Keratinocyte (primary cell): ENCODE measurements around the gene PCNX1. TPM values are rescaled to one million over a fixed set of nuclear protein-coding genes. Genes with fewer than 3 reads are reported as not detected.

Experiments
- DNase-seq: peaks from one replicate; pipeline ENCODE4 v3.0.0-alpha.2; 2011; ENCODE audit warnings: low read depth, missing footprints, low spot score
- FAIRE-seq: peaks from 2 replicates; lab custom pipeline; 2011; peaks lifted over from hg19 to GRCh38; lab: Jason Lieb, UNC
- H2AFZ ChIP-seq: 2 replicates; pipeline ENCODE4 v1.6.0; 2012; ENCODE audit warnings: low read length, control low read depth, inconsistent platforms; ENCODE audit not compliant: control insufficient read depth
- H3K27ac ChIP-seq: 2 replicates; pipeline ENCODE4 v1.5.1; 2011; ENCODE audit warnings: low read length; ENCODE audit not compliant: control insufficient read depth, insufficient read depth
- H3K27me3 ChIP-seq: 3 replicates; pipeline ENCODE4 v1.6.0; 2011; ENCODE audit warnings: low read length; ENCODE audit not compliant: control insufficient read depth, insufficient read depth; ENCODE audit errors: extremely low read depth
- H3K36me3 ChIP-seq, 2 experiments: 2 replicates in 1 of 2; 3 replicates in 1 of 2; pipeline ENCODE4 v1.5.1; 2011; ENCODE audit warnings: low read length in 2 of 2, mild to moderate bottlenecking in 1 of 2; ENCODE audit not compliant: control insufficient read depth in 2 of 2, insufficient read depth in 2 of 2; ENCODE audit errors: extremely low read depth in 1 of 2
- H3K4me1 ChIP-seq: 3 replicates; pipeline ENCODE4 v1.5.1; 2011; ENCODE audit warnings: low read length; ENCODE audit not compliant: control insufficient read depth, insufficient read depth; ENCODE audit errors: extremely low read depth
- H3K4me2 ChIP-seq: 3 replicates; pipeline ENCODE4 v1.6.0; 2011; ENCODE audit warnings: low read depth, low read length; ENCODE audit not compliant: control insufficient read depth, insufficient read depth; ENCODE audit errors: extremely low read depth
- H3K4me3 ChIP-seq, 3 experiments: fragments of 200-600 bp in 1 of 3; sonication (generic) in 1 of 3; 2 replicates in 2 of 3; 3 replicates in 1 of 3; pipeline ENCODE4 v1.5.1; 2011 to 2016; ENCODE audit warnings: low read length in 3 of 3, mild to moderate bottlenecking in 3 of 3, control low read depth in 2 of 3, inconsistent platforms in 1 of 3, low read depth in 1 of 3, mixed read lengths in 1 of 3, mixed run types in 1 of 3, moderate library complexity in 1 of 3; ENCODE audit not compliant: control insufficient read depth in 2 of 3, insufficient read depth in 2 of 3; ENCODE audit errors: extremely low read depth in 1 of 3
- H3K79me2 ChIP-seq: 2 replicates; pipeline ENCODE4 v1.6.0; 2012; ENCODE audit warnings: low read length; ENCODE audit not compliant: control insufficient read depth, insufficient read depth
- H3K9ac ChIP-seq: 3 replicates; pipeline ENCODE4 v1.6.0; 2011; ENCODE audit warnings: low read length; ENCODE audit not compliant: control insufficient read depth, insufficient read depth; ENCODE audit errors: extremely low read depth
- H3K9me1 ChIP-seq: 3 replicates; pipeline ENCODE4 v1.6.0; 2011; ENCODE audit warnings: low read length; ENCODE audit not compliant: control insufficient read depth, insufficient read depth; ENCODE audit errors: extremely low read depth
- H3K9me3 ChIP-seq: 2 replicates; pipeline ENCODE4 v1.5.1; 2012; ENCODE audit warnings: low read depth, low read length; ENCODE audit not compliant: control insufficient read depth
- H4K20me1 ChIP-seq: 3 replicates; pipeline ENCODE4 v1.6.0; 2011; ENCODE audit warnings: low read length; ENCODE audit not compliant: control insufficient read depth, insufficient read depth; ENCODE audit errors: extremely low read depth
- CTCF ChIP-seq, 3 experiments: IDR thresholded peaks in 1 of 3; conservative IDR thresholded peaks in 1 of 3; optimal IDR thresholded peaks in 1 of 3; 2 replicates in 2 of 3; 3 replicates in 1 of 3; pipeline versions ENCODE3 to v1.5.1; 2011; ENCODE audit warnings: low read length in 3 of 3, mild to moderate bottlenecking in 3 of 3, moderate library complexity in 2 of 3, control low read depth in 1 of 3, inconsistent platforms in 1 of 3; ENCODE audit not compliant: insufficient read depth in 2 of 3; ENCODE audit errors: extremely low read depth in 1 of 3
- EZH2 ChIP-seq: IDR thresholded peaks from one replicate; pipeline ENCODE4 v1.6.1; 2012; ENCODE audit warnings: inconsistent platforms, mild to moderate bottlenecking, low read length, moderate library complexity
- dilution Hi-C: fragments of 300-500 bp; cut with MboI; formaldehyde crosslinking; loops from one replicate; pipeline ENCODE4 v1.7.0; 2020; ENCODE audit warnings: low sequenced_read_pairs; ENCODE audit not compliant: extremely low pct_ligation_motif_present
- polyA plus RNA-seq, 5 experiments: library from polyadenylated mRNA; depleted of rRNA in 3 of 5; stranded (reverse) in 3 of 5; stranded (forward) in 1 of 5; unstranded in 1 of 5; fragments of >200 nt; gene quantifications; 1 replicate in 1 of 5; 2 replicates in 3 of 5; 3 replicates in 1 of 5; pipeline versions ENCODE4 v1.2.1 to v1.2.3, GENCODE V29; 2011 to 2012; ENCODE audit warnings: missing spikeins in 2 of 5, low read depth in 1 of 5, low replicate concordance in 1 of 5

Gene PCNX1
- polyA plus RNA-seq, 1 donor (not counting 4 experiments of a cell fraction or from before 2014, with no cell fraction given) = 39.8 TPM

- Histone ChIP-seq H3K4me2 (no peak overlapping the region), H3K9me3 (no peaks in the 10 kb centered on the region), H3K79me2 (no peaks in the 10 kb centered on the region), H4K20me1 (no peaks in the 10 kb centered on the region), H2AFZ (no peak overlapping the region), H3K27ac (no peak overlapping the region), H3K36me3 (peaks cover 4 to 9% of the 10 kb centered on the region in 2 experiments), H3K9ac (no peak overlapping the region), H3K4me1 (peaks cover 10% of the 10 kb centered on the region), H3K4me3 (no peak overlapping the region), H3K27me3 (no peaks in the 10 kb centered on the region), H3K9me1 (no peaks in the 10 kb centered on the region)
- DNase-seq = no peak
- FAIRE-seq = no peak
- no peak for TF ChIP-seq CTCF (optimal IDR thresholded peaks at IDR 0.05 in 1 of 3, IDR thresholded peaks at IDR 0.05 in 1 of 3, conservative IDR thresholded peaks at IDR 0.05 in 1 of 3; ENCODE audit: extremely low read depth in 1 of 3, insufficient read depth in 2 of 3, low read length in 3 of 3)
- no peak for TF ChIP-seq EZH2
- dilution Hi-C loops = no loop called here
Observed at GRCh38 chr14:71022939-71023338, 115.7 kb downstream of the PCNX1 start.

GRCh38 chr14:71029236-71029781, 122.0 kb downstream of the PCNX1 start:
- no peaks in the 10 kb centered on the region for H3K9me3 ChIP-seq
- dilution Hi-C loops = no loop called here
- H2AFZ ChIP-seq = no peak overlapping the region
- no peak overlapping the region for H3K27ac ChIP-seq
- H3K9ac ChIP-seq = no peak overlapping the region
- no peaks in the 10 kb centered on the region for H3K27me3 ChIP-seq
- peaks cover 8 to 18% of the 10 kb centered on the region in 2 experiments for H3K36me3 ChIP-seq
- TF ChIP-seq CTCF (optimal IDR thresholded peaks at IDR 0.05 in 1 of 3, IDR thresholded peaks at IDR 0.05 in 1 of 3, conservative IDR thresholded peaks at IDR 0.05 in 1 of 3; ENCODE audit: extremely low read depth in 1 of 3, insufficient read depth in 2 of 3, low read length in 3 of 3) = no peak
- no peak for TF ChIP-seq EZH2
- no peak overlapping the region for H3K4me2 ChIP-seq
- no peaks in the 10 kb centered on the region for H3K9me1 ChIP-seq
- DNase-seq (no peak), FAIRE-seq (no peak)
- no peak overlapping the region for H3K4me3 ChIP-seq
- H4K20me1 ChIP-seq = no peaks in the 10 kb centered on the region
- no peaks in the 10 kb centered on the region for H3K79me2 ChIP-seq
- H3K4me1 ChIP-seq = no peaks in the 10 kb centered on the region
